NCI-H526 (cell line): ENCODE data around the gene SUGCT.

Experiments used
- DNase-seq, 2 experiments: peaks; one replicate each; lab custom pipeline; 2025; lab: John Stamatoyannopoulos, UW

Gene SUGCT

GRCh38 chr7:40526951-40527715 lies 392.3 kb downstream of the SUGCT start:
- DNase-seq, result no peak

GRCh38 chr7:40527723-40528122 lies 392.9 kb downstream of the SUGCT start:
- DNase-seq, result no peak

GRCh38 chr7:40530292-40530691 lies 395.5 kb downstream of the SUGCT start:
- DNase-seq, result no peak

GRCh38 chr7:40531956-40532355 lies 397.2 kb downstream of the SUGCT start:
- DNase-seq, result no peak

- no peak for DNase-seq
Measured at GRCh38 chr7:40535678-40536077, 400.9 kb downstream of the SUGCT start.

GRCh38 chr7:40536421-40536820 lies 401.6 kb downstream of the SUGCT start:
- DNase-seq, result no peak

- DNase-seq, result no peak
Measured at GRCh38 chr7:40538281-40538680, 403.5 kb downstream of the SUGCT start.

GRCh38 chr7:40541336-40541735 lies 406.5 kb downstream of the SUGCT start:
- no peak for DNase-seq

- no peak for DNase-seq
Measured at GRCh38 chr7:40542982-40543741, 408.4 kb downstream of the SUGCT start.

- DNase-seq, result no peak
Measured at GRCh38 chr7:40544221-40544723, 409.5 kb downstream of the SUGCT start.

- no peak for DNase-seq
Measured at GRCh38 chr7:40544871-40545303, 410.1 kb downstream of the SUGCT start.

- no peak for DNase-seq
Measured at GRCh38 chr7:40545739-40546138, 410.9 kb downstream of the SUGCT start.

GRCh38 chr7:40546616-40547501 lies 412.1 kb downstream of the SUGCT start:
- DNase-seq, result no peak

GRCh38 chr7:40549372-40550039 lies 414.7 kb downstream of the SUGCT start:
- no peak for DNase-seq

GRCh38 chr7:40551685-40552576 lies 417.1 kb downstream of the SUGCT start:
- no peak for DNase-seq

GRCh38 chr7:40560672-40561071 lies 425.9 kb downstream of the SUGCT start:
- no peak for DNase-seq

GRCh38 chr7:40566879-40567278 lies 432.1 kb downstream of the SUGCT start:
- DNase-seq, result no peak

GRCh38 chr7:40569326-40569725 lies 434.5 kb downstream of the SUGCT start:
- no peak for DNase-seq

GRCh38 chr7:40570223-40570622 lies 435.4 kb downstream of the SUGCT start:
- no peak for DNase-seq

GRCh38 chr7:40571796-40572195 lies 437.0 kb downstream of the SUGCT start:
- no peak for DNase-seq
